IMR-90 (cell line): Measurements from ENCODE around the gene OR7D2. TPM values are rescaled to one million over a fixed set of nuclear protein-coding genes. Genes with fewer than 3 reads are reported as not detected.

Experiments used
- ATAC-seq: fragments of 200-7000 bp; cut with Tn5 transposase; 2 replicates; pipeline ENCODE4 v1.9.1; 2020; ENCODE audit warnings: low read depth, mild to moderate bottlenecking, moderate library complexity
- BruUV-seq: library from RNA; stranded (reverse); fragments of 400-500 nt; replicated peaks from 2 replicates; lab custom pipeline; 2021; lab: Mats Ljungman, UMichigan
- CTCF ChIA-PET: fragments of 300-600 bp; formaldehyde crosslinking; extraction: SDS; loops from one replicate; lab custom pipeline; 2021; ENCODE audit warnings: antibody characterized with exemption; lab: Yijun Ruan, JAX
- POLR2A ChIA-PET: fragments of 300-600 bp; sonication (Branson Sonifier 250); formaldehyde crosslinking; loops from one replicate; lab custom pipeline; 2022; ENCODE audit warnings: antibody characterized with exemption; ENCODE audit not compliant: unreplicated experiment; lab: Charles Lee
- DNase-seq: peaks from one replicate; pipeline ENCODE4 v3.0.0; 2013
- H2AFZ ChIP-seq: replicated peaks from 2 replicates; pipeline ENCODE3; 2013; ENCODE audit warnings: low read length, mild to moderate bottlenecking; ENCODE audit not compliant: poor library complexity
- H2AK5ac ChIP-seq: 2 replicates; pipeline ENCODE4 v1.6.1; 2013; ENCODE audit warnings: low read depth, low read length, inconsistent platforms
- H2AK9ac ChIP-seq: replicated peaks from 2 replicates; pipeline ENCODE3; 2013; ENCODE audit warnings: mild to moderate bottlenecking, low read depth, low read length, moderate library complexity; ENCODE audit not compliant: poor library complexity
- H2BK120ac ChIP-seq: 2 replicates; pipeline ENCODE4 v1.6.1; 2013; ENCODE audit warnings: low read depth, low read length, inconsistent platforms
- H2BK15ac ChIP-seq: 3 replicates; pipeline ENCODE4 v1.6.1; 2013; ENCODE audit warnings: low read depth, low read length, inconsistent platforms
- H2BK20ac ChIP-seq: 2 replicates; pipeline ENCODE4 v1.6.1; 2013; ENCODE audit warnings: low read depth, mild to moderate bottlenecking, inconsistent platforms, low read length, moderate library complexity
- H2BK5ac ChIP-seq: 2 replicates; pipeline ENCODE4 v1.6.1; 2013; ENCODE audit warnings: mild to moderate bottlenecking, low read depth, low read length, inconsistent platforms; ENCODE audit not compliant: poor library complexity, severe bottlenecking
- H3K14ac ChIP-seq: replicated peaks from 2 replicates; pipeline ENCODE4 v1.6.1; 2013; ENCODE audit warnings: low read depth, low read length, inconsistent platforms
- H3K18ac ChIP-seq: 2 replicates; pipeline ENCODE4 v1.6.1; 2013; ENCODE audit warnings: low read depth, low read length, control low read depth
- H3K23ac ChIP-seq: 2 replicates; pipeline ENCODE4 v1.6.1; 2013; ENCODE audit warnings: low read depth, low read length, inconsistent platforms
- H3K27ac ChIP-seq: 2 replicates; pipeline ENCODE4 v1.5.1; 2013; ENCODE audit warnings: mild to moderate bottlenecking, control low read depth, low read length; ENCODE audit not compliant: insufficient read depth
- H3K27me3 ChIP-seq: 2 replicates; pipeline ENCODE4 v1.6.1; 2013; ENCODE audit warnings: low read length; ENCODE audit not compliant: control insufficient read depth, insufficient read depth
- H3K36me3 ChIP-seq: 2 replicates; pipeline ENCODE4 v1.6.1; 2013; ENCODE audit warnings: low read length, mixed read lengths; ENCODE audit not compliant: control insufficient read depth, insufficient read depth
- H3K4ac ChIP-seq: 2 replicates; pipeline ENCODE4 v1.6.1; 2013; ENCODE audit warnings: low read depth, low read length, inconsistent platforms
- H3K4me1 ChIP-seq: 2 replicates; pipeline ENCODE4 v1.6.1; 2013; ENCODE audit warnings: low read length, mixed read lengths; ENCODE audit not compliant: control insufficient read depth, insufficient read depth
- H3K4me2 ChIP-seq: 2 replicates; pipeline ENCODE4 v1.6.1; 2013; ENCODE audit warnings: low read depth, mild to moderate bottlenecking, control low read depth, low read length, moderate library complexity
- H3K4me3 ChIP-seq: 2 replicates; pipeline ENCODE4 v1.5.1; 2013; ENCODE audit warnings: low read depth, mild to moderate bottlenecking, control low read depth, low read length, moderate library complexity; ENCODE audit not compliant: insufficient read depth
- H3K56ac ChIP-seq: 2 replicates; pipeline ENCODE4 v1.6.1; 2013; ENCODE audit warnings: low read length, inconsistent platforms; ENCODE audit not compliant: insufficient read depth; ENCODE audit errors: extremely low read depth
- H3K79me1 ChIP-seq, 2 experiments: 2 replicates each; pipeline ENCODE4 v1.6.1; 2013; ENCODE audit warnings: low read length in 2 of 2, inconsistent platforms in 1 of 2, low read depth in 1 of 2
- H3K9ac ChIP-seq: 2 replicates; pipeline ENCODE4 v1.6.1; 2013; ENCODE audit warnings: low read depth, low read length, control low read depth
- H3K9me1 ChIP-seq: 2 replicates; pipeline ENCODE4 v1.6.1; 2013; ENCODE audit warnings: low read length, inconsistent platforms; ENCODE audit not compliant: insufficient read depth
- H3K9me3 ChIP-seq: 2 replicates; pipeline ENCODE4 v1.6.1; 2013; ENCODE audit warnings: low read length; ENCODE audit not compliant: control insufficient read depth, insufficient read depth
- H4K20me1 ChIP-seq: 2 replicates; pipeline ENCODE4 v1.6.1; 2013; ENCODE audit warnings: low read length, inconsistent platforms; ENCODE audit not compliant: insufficient read depth
- H4K5ac ChIP-seq: 2 replicates; pipeline ENCODE4 v1.6.1; 2013; ENCODE audit warnings: mild to moderate bottlenecking, low read depth, low read length, control low read depth
- H4K8ac ChIP-seq, 2 experiments: 2 replicates each; pipeline ENCODE4 v1.6.1; 2013; ENCODE audit warnings: low read depth in 2 of 2, low read length in 2 of 2, control low read depth in 1 of 2, inconsistent platforms in 1 of 2
- H4K91ac ChIP-seq: 2 replicates; pipeline ENCODE4 v1.6.1; 2013; ENCODE audit warnings: low read depth, low read length, inconsistent platforms; ENCODE audit not compliant: insufficient read depth
- BHLHE40 ChIP-seq: fragments of 150-350 bp; IDR thresholded peaks from 2 replicates; pipeline ENCODE4 v1.6.1; 2016; ENCODE audit warnings: mild to moderate bottlenecking, low read depth, low read length
- CEBPB ChIP-seq: IDR thresholded peaks from 2 replicates; pipeline ENCODE4 v1.6.1; 2012; ENCODE audit warnings: low read depth, low read length, improper control_type of control experiment
- CHD1 ChIP-seq: IDR thresholded peaks from 2 replicates; pipeline ENCODE4 v1.6.1; 2012; ENCODE audit warnings: low read depth, low read length, improper control_type of control experiment
- CTCF ChIP-seq: conservative IDR thresholded peaks from 2 replicates; pipeline ENCODE4 v1.5.1; 2012; ENCODE audit warnings: mild to moderate bottlenecking, low read depth, low read length, improper control_type of control experiment
- ELK1 ChIP-seq: fragments of 150-350 bp; IDR thresholded peaks from 2 replicates; pipeline ENCODE4 v1.6.1; 2016; ENCODE audit warnings: low read depth, mild to moderate bottlenecking, low read length, moderate library complexity, borderline replicate concordance
- FOS ChIP-seq: fragments of 150-350 bp; IDR thresholded peaks from 2 replicates; pipeline ENCODE4 v1.6.1; 2016; ENCODE audit warnings: low read depth, low read length
- MAFK ChIP-seq: IDR thresholded peaks from 2 replicates; pipeline ENCODE4 v1.6.1; 2012; ENCODE audit warnings: low read depth, low read length, improper control_type of control experiment
- MAZ ChIP-seq: IDR thresholded peaks from 2 replicates; pipeline ENCODE4 v1.6.1; 2012; ENCODE audit warnings: low read depth, mild to moderate bottlenecking, low read length, improper control_type of control experiment, moderate library complexity, borderline replicate concordance
- MXI1 ChIP-seq: IDR thresholded peaks from 2 replicates; pipeline ENCODE4 v1.6.1; 2012; ENCODE audit warnings: low read depth, mild to moderate bottlenecking, low read length, moderate library complexity, borderline replicate concordance
- NFE2L2 ChIP-seq: fragments of 150-350 bp; IDR thresholded peaks from 2 replicates; pipeline ENCODE4 v1.6.1; 2016; ENCODE audit warnings: low read depth, mild to moderate bottlenecking, low read length
- POLR2A ChIP-seq: IDR thresholded peaks from 2 replicates; pipeline ENCODE4 v1.6.1; 2012; ENCODE audit warnings: mild to moderate bottlenecking, low read depth, low read length
- RAD21 ChIP-seq: IDR thresholded peaks from 2 replicates; pipeline ENCODE4 v1.6.1; 2012; ENCODE audit warnings: low read length, improper control_type of control experiment
- RCOR1 ChIP-seq: IDR thresholded peaks from 2 replicates; pipeline ENCODE4 v1.6.1; 2012; ENCODE audit warnings: mild to moderate bottlenecking, low read length, improper control_type of control experiment; ENCODE audit not compliant: insufficient replicate concordance
- RFX5 ChIP-seq: IDR thresholded peaks from 2 replicates; pipeline ENCODE4 v1.8.0; 2012; ENCODE audit warnings: low read depth, mild to moderate bottlenecking, low read length, moderate library complexity
- SMC3 ChIP-seq: fragments of 150-350 bp; IDR thresholded peaks from 2 replicates; pipeline ENCODE4 v1.6.1; 2016; ENCODE audit warnings: low read depth, mild to moderate bottlenecking, antibody characterized with exemption, low read length, moderate library complexity
- USF2 ChIP-seq: fragments of 150-350 bp; IDR thresholded peaks from 2 replicates; pipeline ENCODE4 v1.6.1; 2017; ENCODE audit warnings: mild to moderate bottlenecking, antibody characterized with exemption, low read length, low read depth
- WGBS, 2 experiments: methylation state at CpG; one replicate each; pipeline versions ENCODE4 v1.1.5 to v1.1.7; 2013; ENCODE audit warnings: missing lambda C conversion rate in 2 of 2; ENCODE audit not compliant: insufficient read length in 1 of 2; ENCODE audit errors: extremely low coverage in 2 of 2; 5-methylcytosine and 5-hydroxymethylcytosine counted together
- dilution Hi-C: fragments of 300-500 bp; cut with HindIII; formaldehyde crosslinking; loops from one replicate; pipeline ENCODE4 v1.14.3; 2018; ENCODE audit warnings: low sequenced_read_pairs; ENCODE audit not compliant: unreplicated experiment
- in situ Hi-C: fragments of 300-500 bp; cut with MboI; formaldehyde crosslinking; loops from 3 replicates; pipeline ENCODE4 v1.14.3; 2019; ENCODE audit warnings: low sequenced_read_pairs, inconsistent platforms, mixed read lengths
- intact Hi-C: fragments of 100-400 bp; cut with micrococcal nuclease; formaldehyde crosslinking; loops from 2 replicates; pipeline ENCODE4 v1.10.0; 2022
- polyA plus RNA-seq, 3 experiments: library from polyadenylated mRNA; depleted of rRNA; stranded (reverse); fragments of >200 nt; gene quantifications; 2 replicates each; pipeline ENCODE4 v1.2.3, GENCODE V29; 2012; ENCODE audit warnings: low replicate concordance in 1 of 3
- total RNA-seq: library from RNA; depleted of rRNA; stranded (reverse); fragments of >200 nt; gene quantifications from 2 replicates; pipeline ENCODE4 v1.2.3, GENCODE V29; 2012

The OR7D2 gene
- total and polyA plus RNA-seq, 2 of the 4 experiments (the other 2 are of a cell fraction): not detected

- Histone ChIP-seq H4K91ac (no peak overlapping the region), H3K4me2 (no peak overlapping the region), H3K4me3 (no peak overlapping the region), H3K14ac (no peak overlapping the region), H2AFZ (no peak overlapping the region), H3K18ac (no peak overlapping the region), H3K27me3 (no peaks in the 10 kb centered on the region), H2BK15ac (no peak overlapping the region), H3K9me3 (peaks cover 7% of the 10 kb centered on the region), H3K36me3 (no peaks in the 10 kb centered on the region), H2AK9ac (no peak overlapping the region), H3K56ac (no peak overlapping the region), H2BK120ac (no peak overlapping the region), H3K79me1 (no peaks in the 10 kb centered on the region), H2BK5ac (no peak overlapping the region), H3K9ac (no peak overlapping the region), H2AK5ac (no peak overlapping the region), H4K8ac (no peak overlapping the region), H3K4ac (no peak overlapping the region), H4K20me1 (no peaks in the 10 kb centered on the region), H3K27ac (no peak overlapping the region), H3K4me1 (no peaks in the 10 kb centered on the region), H3K23ac (no peak overlapping the region), H2BK20ac (no peak overlapping the region), H3K9me1 (no peaks in the 10 kb centered on the region), H4K5ac (no peak overlapping the region)
- ChIA-PET CTCF (no interaction called here), POLR2A (no interaction called here)
- no CpG with 5 or more reads among the region's 5 CpGs for whole genome bisulfite sequencing, 2 experiments
- no TSS peak for BruUV-seq
- no peak for DNase-seq
- intact Hi-C loops: no loop called here
- ATAC-seq: no peak
- TF ChIP-seq MXI1 (no peak), RAD21 (no peak), MAZ (no peak), POLR2A (no peak), RFX5 (no peak), ELK1 (no peak), FOS (no peak), BHLHE40 (no peak), MAFK (no peak), RCOR1 (no peak), SMC3 (no peak), CTCF (no peak), CHD1 (no peak), USF2 (no peak), CEBPB (no peak), NFE2L2 (no peak)
- dilution Hi-C loops: no loop called here
- in situ Hi-C loops: no loop called here
These were observed 3.5 kb upstream of the OR7D2 start for GRCh38 chr19:9175326-9175725.
